ENCODE measurements around the gene CARMIL1.

The CARMIL1 gene

DNA sequence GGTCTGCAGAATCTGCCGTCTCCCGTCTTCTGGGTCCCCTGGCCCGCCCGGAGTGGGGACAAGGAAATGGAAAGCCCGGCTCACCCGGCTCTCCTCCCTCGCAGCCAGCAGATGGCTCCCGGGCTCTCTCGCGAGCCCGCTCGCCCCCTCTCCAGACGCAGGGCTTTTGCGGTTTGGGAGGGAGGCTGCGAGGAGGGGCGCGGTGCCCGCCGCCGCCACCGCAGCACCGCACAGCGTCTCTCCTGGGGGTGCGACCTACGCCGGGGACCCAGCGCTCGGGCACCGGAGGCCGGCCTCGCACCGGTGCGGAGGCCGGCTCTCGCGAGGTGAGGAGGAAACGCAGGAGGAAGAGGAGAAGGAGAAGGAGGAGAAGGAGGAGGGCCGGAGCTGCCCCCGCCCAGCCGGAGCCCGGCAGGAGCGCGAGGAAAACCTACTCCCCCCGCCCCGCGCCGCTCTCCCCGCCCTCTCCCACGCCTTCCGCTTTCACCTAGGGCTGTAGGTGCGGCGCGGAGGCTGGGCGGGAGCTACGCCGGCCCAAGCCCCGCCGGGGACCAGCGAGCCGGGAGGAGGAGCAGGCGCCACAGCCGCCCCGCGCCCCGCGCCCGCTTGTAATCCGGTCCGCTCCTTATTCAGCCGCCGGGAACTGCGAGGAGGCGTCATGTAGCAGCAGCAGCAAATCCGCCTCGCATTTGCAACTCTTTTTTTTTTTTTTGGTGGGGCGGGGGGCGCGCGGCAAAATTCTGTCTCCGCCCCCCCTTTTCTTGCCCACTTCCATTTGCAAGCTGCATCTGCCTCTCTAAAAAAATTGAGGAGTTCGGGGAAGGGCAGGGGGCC lies at the start of gene CARMIL1:
Gene CARMIL1 (plus strand): TSS at position 461 of the 834 bp plus-strand sequence. CDS start 422 bp downstream, outside the sequence.
- DNase-seq, result no peak

- no peak for DNase-seq
Observed at GRCh38 chr6:25229671-25230321, 49.4 kb upstream of the CARMIL1 start.

- no peak for DNase-seq
Observed at GRCh38 chr6:25232479-25232878, 46.7 kb upstream of the CARMIL1 start.

GRCh38 chr6:25233226-25233625 lies 45.9 kb upstream of the CARMIL1 start:
- DNase-seq, result no peak

GRCh38 chr6:25237579-25237978 lies 41.6 kb upstream of the CARMIL1 start:
- no peak for DNase-seq

GRCh38 chr6:25239059-25239458 lies 40.1 kb upstream of the CARMIL1 start:
- no peak for DNase-seq

GRCh38 chr6:25239498-25239897 lies 39.7 kb upstream of the CARMIL1 start:
- DNase-seq, result no peak

- no peak for DNase-seq
Observed at GRCh38 chr6:25242567-25242966, 36.6 kb upstream of the CARMIL1 start.

GRCh38 chr6:25244865-25245264 lies 34.3 kb upstream of the CARMIL1 start:
- no peak for DNase-seq

- no peak for DNase-seq
Observed at GRCh38 chr6:25248123-25248522, 31.1 kb upstream of the CARMIL1 start.

DNA sequence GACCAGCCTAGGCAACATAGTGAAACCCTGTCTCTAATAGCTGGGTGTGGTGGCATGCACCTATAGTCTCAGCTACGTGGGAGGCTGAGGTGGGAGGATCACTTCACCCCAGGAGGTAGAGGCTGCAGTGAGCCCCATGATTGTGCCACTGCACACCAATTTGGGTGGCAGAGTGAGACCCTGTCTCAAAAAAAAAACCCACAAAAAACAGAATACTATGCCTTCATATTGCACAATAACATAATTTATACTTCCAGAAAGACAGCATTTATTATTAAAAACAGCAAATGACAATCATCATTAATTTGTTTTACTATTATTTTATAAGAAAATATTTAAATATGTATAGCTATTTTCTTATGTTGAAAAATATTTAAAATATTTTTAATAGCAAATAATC lies 30.0 kb upstream of the CARMIL1 start:
- DNase-seq, result no peak

DNA sequence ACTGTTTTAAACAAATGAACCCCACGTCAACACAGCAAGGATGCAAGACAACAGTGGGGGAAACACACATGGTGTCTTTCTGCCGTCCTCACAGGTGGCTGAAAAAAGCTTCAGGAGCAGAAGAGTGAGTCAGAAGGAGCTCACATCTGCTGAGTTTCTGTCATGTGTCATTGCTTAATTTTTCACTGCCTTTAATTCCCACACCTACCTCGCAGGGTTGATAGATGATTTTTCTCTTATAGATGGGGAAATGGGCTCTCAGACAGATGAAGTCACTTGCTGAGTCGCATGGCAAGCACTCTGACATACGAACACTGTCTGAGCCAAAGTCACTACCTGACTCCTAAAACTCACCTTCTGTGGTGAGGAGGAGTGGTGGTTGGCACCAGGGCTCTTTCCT lies 28.3 kb upstream of the CARMIL1 start:
- no peak for DNase-seq

- no peak for DNase-seq
Observed at GRCh38 chr6:25251426-25251825, 27.7 kb upstream of the CARMIL1 start.

- no peak for DNase-seq
Observed at GRCh38 chr6:25253351-25253750, 25.8 kb upstream of the CARMIL1 start.

GRCh38 chr6:25254671-25255070 lies 24.5 kb upstream of the CARMIL1 start:
- DNase-seq, result no peak

- no peak for DNase-seq
Observed at GRCh38 chr6:25257686-25258348, 21.4 kb upstream of the CARMIL1 start.

GRCh38 chr6:25259756-25260155 lies 19.4 kb upstream of the CARMIL1 start:
- DNase-seq, result no peak

DNA sequence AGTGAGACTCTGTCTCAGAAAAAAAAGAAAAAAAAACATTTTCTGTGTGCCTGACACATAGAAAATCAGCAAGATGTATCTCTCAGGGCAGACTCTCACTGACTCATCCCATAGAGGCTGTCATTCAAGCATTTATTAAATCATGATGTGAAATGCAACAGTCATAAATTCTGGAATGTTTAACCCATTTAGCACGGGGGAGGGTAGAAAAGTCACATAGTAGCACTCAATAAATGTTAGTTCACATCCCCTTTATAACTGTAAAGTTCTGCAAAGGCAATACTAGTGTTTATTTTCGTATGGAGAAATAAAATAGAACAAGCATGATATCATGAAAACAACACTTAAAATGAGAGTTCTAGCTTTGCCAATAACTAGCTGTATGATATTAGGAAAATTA lies 15.5 kb upstream of the CARMIL1 start:
- DNase-seq, result no peak

DNA sequence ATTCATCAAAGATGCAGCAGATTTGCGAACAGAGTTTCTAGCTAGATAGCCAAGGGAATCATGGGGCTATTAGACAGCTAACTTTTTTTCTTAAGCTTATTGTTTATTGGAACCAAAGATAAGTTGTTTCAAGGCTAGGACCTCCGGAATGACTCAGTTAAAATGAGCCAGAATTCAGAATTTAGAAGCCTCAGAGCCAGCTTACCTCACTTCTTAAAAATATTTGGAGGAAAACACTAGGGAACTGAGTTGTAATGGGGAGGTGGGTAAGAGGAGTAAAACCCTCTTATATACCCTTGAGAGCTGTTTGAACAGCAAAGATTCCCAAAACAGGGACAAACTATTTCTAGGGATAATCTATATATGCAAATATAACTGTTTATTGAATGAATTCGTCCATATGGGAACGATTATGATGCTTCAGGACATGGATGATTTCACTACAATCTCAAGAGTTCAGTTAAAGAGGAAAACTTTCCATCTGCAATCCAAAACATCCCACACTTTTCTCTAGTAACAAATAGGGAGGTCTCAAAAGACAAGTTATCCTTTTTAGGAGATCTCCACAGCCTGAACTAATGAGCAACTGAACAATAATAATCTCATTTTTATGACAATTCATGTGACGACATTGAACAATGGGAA lies 12.6 kb upstream of the CARMIL1 start:
- DNase-seq, result no peak

DNA sequence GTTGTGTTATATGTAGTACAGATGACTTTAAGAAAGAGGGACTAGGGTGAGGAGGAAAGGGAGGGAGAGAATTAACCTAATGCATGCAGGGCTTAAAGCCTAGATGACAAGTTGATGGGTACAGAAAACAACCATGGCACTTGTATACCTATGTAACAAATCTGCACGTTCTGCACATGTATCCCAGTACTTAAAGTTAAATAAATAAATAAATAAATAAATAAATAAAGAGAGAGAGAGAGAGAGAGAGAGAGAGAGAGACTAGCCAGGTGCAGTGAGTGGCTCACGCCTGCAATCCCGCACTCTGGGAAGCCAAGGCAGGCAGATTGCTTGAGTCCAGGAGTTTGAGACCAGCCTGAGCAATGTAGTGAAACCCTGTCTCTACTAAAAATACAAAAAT lies 11.5 kb upstream of the CARMIL1 start:
- DNase-seq, result no peak

DNA sequence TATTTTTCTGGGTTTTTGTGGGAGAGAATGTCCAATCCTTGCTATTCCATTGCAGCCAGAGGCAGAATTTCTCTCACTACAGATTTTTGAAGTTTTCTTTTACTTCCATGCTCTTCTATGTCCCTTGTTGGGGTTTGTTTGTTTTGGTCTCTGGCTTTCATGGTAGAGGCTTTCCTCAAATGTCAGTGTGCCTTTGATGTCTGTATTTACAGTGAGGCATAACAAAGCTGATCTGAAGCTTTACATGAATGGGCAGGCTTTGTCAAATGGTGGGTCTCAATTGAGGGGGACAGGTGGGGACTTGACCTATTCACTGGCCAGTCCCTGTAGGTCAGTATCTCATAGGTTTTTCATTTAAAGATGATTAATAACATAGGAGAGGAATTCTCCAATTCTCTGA lies 8.6 kb upstream of the CARMIL1 start:
- DNase-seq, result no peak

GRCh38 chr6:25275436-25275835 lies 3.7 kb upstream of the CARMIL1 start:
- no peak for DNase-seq

DNA sequence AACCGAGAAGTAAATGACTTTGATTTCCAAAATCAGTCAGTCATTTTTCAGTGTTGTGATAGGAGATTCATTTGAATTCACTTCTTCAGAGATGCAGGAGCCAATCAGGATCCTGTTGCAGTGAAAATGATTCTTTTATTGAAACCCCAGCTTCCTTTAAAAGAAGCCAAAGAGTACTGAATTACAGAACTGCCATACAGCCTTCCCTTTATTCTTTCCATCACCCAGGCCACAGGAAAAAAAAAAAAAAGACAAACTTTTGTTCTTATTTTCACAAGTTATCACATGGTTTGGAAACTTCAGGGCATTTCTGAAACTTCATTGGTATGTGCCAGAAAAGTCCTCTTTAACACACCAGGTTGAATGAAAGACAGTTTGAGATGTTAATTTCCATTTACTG lies 1.8 kb upstream of the CARMIL1 start:
- no peak for DNase-seq

Measured in NK-92 treated with Interleukin-12 subunit alpha and Interleukin-12 subunit beta, amount 100 ng/mL, for 24 hours (cell line).